GM10248 (cell line): Measurements from ENCODE around the gene TMIE.

ENCODE experiments used
- CTCF ChIA-PET: fragments of 300-600 bp; sonication (Branson Sonifier 250); formaldehyde crosslinking; extraction: SDS; loops from one replicate; lab custom pipeline; 2021; ENCODE audit warnings: antibody characterized with exemption; lab: Yijun Ruan, JAX
- POLR2A ChIA-PET: fragments of 350-650 bp; sonication (Branson Sonifier 250); formaldehyde crosslinking; extraction: SDS; loops from one replicate; lab custom pipeline; 2020; ENCODE audit warnings: antibody characterized with exemption; lab: Yijun Ruan, JAX
- DNase-seq: peaks from one replicate; pipeline ENCODE4 v3.0.0; 2012; ENCODE audit errors: extremely low spot score
- TF ChIP-seq, protein P1 (sequence below): IDR thresholded peaks from 2 replicates; pipeline ENCODE4 v1.5.1; 2012; ENCODE audit warnings: mild to moderate bottlenecking, low read depth; ENCODE audit errors: extremely low read depth, missing control alignments, control extremely low read depth

The TMIE gene, protein sequence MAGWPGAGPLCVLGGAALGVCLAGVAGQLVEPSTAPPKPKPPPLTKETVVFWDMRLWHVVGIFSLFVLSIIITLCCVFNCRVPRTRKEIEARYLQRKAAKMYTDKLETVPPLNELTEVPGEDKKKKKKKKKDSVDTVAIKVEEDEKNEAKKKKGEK

DNA sequence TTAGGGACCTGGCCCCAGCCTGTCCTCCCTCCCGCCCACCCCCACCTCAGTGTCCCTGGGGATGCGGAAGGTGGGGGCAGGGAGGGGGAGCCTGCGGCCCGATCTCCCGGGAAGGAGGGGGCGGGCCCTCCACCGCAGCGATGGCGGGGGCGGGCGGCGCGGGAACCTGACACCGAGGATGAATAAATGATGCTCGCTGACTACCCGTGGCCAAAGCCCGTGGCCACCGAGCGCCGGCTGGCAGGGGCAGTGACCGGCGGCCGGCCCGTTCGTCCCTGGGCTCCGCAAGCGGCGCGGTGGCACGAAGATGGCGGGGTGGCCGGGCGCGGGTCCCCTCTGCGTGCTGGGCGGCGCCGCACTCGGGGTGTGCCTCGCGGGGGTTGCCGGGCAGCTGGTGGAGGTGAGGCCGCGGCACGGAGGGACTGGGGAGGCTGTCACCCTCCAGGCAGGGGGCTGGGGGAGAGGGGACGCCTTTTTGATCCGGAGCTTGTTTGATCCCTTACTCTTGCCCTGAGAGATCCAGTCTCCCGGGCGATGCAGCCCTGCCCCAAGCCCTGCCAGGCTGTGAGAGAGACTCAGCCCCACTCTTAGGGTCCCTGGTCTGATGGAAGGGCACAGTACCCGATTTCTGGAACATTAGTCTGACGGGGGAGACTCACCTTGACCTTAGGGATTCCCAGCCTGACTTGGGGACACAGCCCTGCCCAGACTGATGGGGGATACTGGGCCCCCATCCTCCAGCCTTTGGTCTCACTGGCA lies at the start of gene TMIE:
TSS of gene TMIE (plus strand) at position 212 of the 759 bp plus-strand sequence. CDS start at position 308, 96 bp downstream.
- ChIA-PET POLR2A (no interaction called here), CTCF (interaction anchor here (1.6 to 3.1 kb wide), 5 partner anchors 9 to 213 kb away, joined by 4 to 30 read pairs (median 10); partner anchors contain the start of gene ALS2CL)
- no peak for DNase-seq
- TF ChIP-seq, protein P1, sequence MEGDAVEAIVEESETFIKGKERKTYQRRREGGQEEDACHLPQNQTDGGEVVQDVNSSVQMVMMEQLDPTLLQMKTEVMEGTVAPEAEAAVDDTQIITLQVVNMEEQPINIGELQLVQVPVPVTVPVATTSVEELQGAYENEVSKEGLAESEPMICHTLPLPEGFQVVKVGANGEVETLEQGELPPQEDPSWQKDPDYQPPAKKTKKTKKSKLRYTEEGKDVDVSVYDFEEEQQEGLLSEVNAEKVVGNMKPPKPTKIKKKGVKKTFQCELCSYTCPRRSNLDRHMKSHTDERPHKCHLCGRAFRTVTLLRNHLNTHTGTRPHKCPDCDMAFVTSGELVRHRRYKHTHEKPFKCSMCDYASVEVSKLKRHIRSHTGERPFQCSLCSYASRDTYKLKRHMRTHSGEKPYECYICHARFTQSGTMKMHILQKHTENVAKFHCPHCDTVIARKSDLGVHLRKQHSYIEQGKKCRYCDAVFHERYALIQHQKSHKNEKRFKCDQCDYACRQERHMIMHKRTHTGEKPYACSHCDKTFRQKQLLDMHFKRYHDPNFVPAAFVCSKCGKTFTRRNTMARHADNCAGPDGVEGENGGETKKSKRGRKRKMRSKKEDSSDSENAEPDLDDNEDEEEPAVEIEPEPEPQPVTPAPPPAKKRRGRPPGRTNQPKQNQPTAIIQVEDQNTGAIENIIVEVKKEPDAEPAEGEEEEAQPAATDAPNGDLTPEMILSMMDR, result no peak

DNA sequence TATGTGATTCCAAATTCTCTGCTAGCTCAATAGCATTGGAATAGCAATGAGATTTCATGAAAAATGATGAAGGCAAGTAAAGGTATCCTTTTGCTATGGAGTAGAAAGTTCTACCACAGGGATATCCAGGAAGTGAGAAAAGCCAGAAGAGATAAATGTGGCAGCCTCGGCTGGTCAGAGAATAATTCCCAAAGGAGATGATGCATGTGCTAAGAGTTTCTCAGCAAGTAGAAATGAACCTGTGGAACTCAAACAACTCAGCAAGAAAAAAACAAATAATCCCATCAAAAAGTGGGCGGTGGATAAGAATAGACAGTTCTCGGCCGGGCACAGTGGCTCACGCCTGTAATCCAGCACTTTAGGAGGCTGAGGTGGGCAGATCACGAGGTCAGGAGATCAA lies 45.9 kb upstream of the TMIE start:
- CTCF ChIA-PET, result no interaction called here

DNA sequence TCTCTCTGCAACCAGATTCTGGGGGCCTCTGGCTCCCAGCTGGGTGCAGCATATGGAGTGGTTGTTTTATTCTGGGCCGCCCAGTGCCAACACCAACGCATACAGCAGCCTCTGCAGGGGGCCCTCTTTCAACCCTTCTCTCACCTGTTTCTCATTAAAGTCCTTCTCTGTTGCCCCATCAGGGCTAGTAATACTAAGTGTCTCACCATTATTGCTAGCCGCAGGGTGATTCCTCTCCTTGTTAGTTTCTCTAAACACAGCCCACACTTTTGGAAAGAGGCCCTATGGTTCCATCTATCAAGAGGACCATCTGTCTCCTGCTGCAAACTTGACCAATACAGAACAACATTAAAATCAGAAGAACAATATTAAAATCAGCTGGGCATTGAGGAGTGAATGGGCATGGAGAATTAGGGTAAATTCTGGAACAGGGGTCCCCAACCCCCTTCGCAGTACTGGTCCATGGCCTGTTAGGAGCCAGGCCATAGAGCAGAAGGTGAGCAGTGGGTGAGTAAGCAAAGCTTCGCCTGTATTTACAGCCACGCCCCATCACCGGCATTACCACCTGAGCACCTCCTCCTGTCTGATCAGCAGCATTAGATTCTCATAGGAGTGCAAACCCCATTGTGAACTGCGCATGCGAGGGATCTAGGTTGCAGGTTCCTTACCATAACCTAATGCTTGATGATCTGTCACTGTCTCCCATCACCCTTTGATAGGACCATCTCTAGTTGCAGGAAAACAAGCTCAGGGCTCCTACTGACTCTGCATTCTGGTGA lies 44.2 kb upstream of the TMIE start:
- TF ChIP-seq, protein P1, result no peak
- ChIA-PET POLR2A (no interaction called here), CTCF (no interaction called here)
- DNase-seq, result no peak

More for the DNA sequence above, 45.9 kb upstream of the TMIE start:
- TF ChIP-seq, protein P1, result no peak
- POLR2A ChIA-PET, result no interaction called here
- DNase-seq, result no peak

DNA sequence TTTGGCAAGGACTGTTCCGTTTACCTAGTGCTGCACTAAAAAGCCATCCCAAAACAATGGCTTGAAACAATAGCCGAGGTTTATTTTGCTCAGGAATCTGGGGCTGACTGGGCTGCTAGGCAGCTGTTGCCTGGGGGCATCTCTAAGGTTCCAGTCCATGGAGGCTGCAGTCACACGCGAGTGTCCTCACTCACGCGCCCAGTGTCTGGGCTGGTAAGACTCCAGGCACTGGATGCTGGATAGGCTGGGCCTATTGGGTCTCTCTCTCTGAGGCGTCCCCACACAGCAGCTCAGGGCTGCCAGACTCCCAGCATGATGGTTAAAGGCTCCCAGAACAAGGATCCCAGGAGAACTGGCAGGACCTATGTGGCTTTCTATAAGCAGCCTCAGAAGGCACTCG lies 41.9 kb upstream of the TMIE start:
- CTCF ChIA-PET, result no interaction called here
- TF ChIP-seq, protein P1, result no peak
- POLR2A ChIA-PET, result no interaction called here
- DNase-seq, result no peak

DNA sequence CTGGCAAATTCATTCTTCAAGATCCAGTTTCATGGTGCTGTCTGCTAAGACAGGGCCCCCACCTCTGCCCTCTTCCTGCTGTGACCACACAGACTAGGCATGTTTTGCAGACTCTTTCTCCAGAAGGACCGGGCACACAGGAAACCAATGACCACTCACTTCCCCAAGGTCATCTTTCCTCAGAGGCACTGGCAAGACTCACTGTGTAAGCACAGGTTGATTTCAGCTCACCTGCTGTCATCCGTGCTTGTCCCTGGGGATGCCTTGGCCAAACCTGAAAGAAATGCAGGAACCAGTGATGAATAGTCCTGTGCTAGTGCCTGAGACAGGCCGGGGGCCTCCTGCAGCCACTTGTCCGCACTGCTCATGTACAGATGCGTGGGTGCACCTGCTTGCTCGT lies 41.2 kb upstream of the TMIE start:
- POLR2A ChIA-PET, result no interaction called here
- DNase-seq, result no peak
- CTCF ChIA-PET, result interaction anchor here (2.0 kb wide), 1 partner anchor 171 kb away, joined by 8 read pairs; no protein-coding TSS in a partner anchor
- TF ChIP-seq, protein P1, result no peak
